ENCODE data around the gene PLOD3.

Gene PLOD3

DNA sequence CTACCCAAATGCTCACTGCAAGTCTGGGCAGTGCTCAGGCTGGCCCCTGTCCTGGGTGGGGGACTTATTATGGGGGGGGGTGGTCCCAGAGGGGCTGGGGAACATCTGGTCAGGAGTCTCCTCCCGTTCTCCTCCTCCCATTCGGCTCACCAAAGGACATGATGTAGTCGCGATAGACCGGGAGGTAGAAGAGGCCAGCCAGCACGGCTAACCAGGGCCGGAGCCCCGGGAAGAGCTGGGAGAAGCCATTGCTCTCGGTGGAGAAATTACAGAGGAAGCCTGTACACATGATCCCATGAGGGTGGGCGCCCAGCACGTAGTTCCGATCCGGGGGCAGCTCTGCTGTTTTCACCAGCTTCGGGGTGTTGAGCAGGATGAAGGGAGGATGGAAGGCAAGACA, 18.9 kb downstream of the PLOD3 start:
- Histone ChIP-seq H3K9ac (ENCODE audit: low read length) (no peak overlapping the region), H3K14ac (ENCODE audit: low read length in 2 of 2) (no peak overlapping the region), H2AFZ (ENCODE audit: low read depth, low read length) (no peak overlapping the region), H3K4me1 (ENCODE audit: control insufficient read depth, insufficient read depth, low read depth, low read length) (peaks cover 15% of the 10 kb centered on the region), H3K27me3 (ENCODE audit: control insufficient read depth in 1 of 2, insufficient read depth in 1 of 2, low read length in 2 of 2) (peaks cover 37 to 54% of the 10 kb centered on the region in 2 experiments), H2BK12ac (ENCODE audit: low read length in 2 of 2) (no peak overlapping the region), H3K79me1 (replicated peaks; ENCODE audit: low read length, poor library complexity, severe bottlenecking) (no peaks in the 10 kb centered on the region), H2AK5ac (ENCODE audit: low read length, severe bottlenecking) (no peak overlapping the region), H3K18ac (ENCODE audit: low read depth in 1 of 2, low read length in 2 of 2) (no peak overlapping the region), H2BK5ac (ENCODE audit: low read depth, low read length, poor library complexity, severe bottlenecking) (no peak overlapping the region), H2BK120ac (ENCODE audit: low read depth, low read length) (no peak overlapping the region), H3K9me3 (ENCODE audit: control insufficient read depth, low read length) (no peaks in the 10 kb centered on the region), H3K23ac (ENCODE audit: low read length in 2 of 2) (no peak overlapping the region), H3K4me3 (ENCODE audit: insufficient read depth in 1 of 2, low read depth in 1 of 2, low read length in 2 of 2) (no peak overlapping the region), H3K4me2 (ENCODE audit: low read length, poor library complexity, severe bottlenecking) (no peak overlapping the region), H4K91ac (ENCODE audit: low read length) (no peak overlapping the region), H3K27ac (ENCODE audit: low read length, poor library complexity, severe bottlenecking) (no peak overlapping the region), H3K4ac (ENCODE audit: low read depth in 1 of 2, low read length in 2 of 2) (no peak overlapping the region), H4K8ac (ENCODE audit: low read length) (no peak overlapping the region), H3K36me3 (ENCODE audit: control insufficient read depth in 1 of 2, insufficient read depth in 2 of 2, low read depth in 1 of 2, low read length in 2 of 2) (no peaks in the 10 kb centered on the region), H2BK15ac (ENCODE audit: low read depth, poor library complexity, severe bottlenecking) (no peak overlapping the region)
- DNase-seq = no peak
- 89% methylated on average over 14 of the region's 14 CpGs for WGBS

DNA sequence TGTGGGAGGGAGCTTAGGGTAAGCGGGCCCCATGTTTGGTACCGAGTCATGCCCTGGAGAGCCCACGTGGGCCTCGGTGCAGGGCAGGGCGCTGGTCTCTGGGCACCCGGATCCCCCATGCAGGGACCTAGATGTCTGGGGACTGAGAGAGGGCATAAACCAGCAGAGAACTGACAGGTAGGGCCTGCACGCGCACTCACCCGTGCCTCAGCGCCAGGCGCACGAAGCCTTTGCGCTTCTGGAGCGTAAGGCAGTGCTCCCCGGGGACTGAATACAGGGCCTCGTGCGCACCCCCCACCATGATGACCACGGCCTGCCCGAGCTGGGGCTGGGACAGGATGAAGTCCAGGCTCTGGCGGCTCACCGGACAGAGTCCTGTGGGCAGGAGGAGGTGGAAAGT, 19.4 kb downstream of the PLOD3 start:
- Histone ChIP-seq H2AK5ac (ENCODE audit: low read length, severe bottlenecking) (no peak overlapping the region), H2AFZ (ENCODE audit: low read depth, low read length) (no peak overlapping the region), H3K14ac (ENCODE audit: low read length in 2 of 2) (no peak overlapping the region), H2BK12ac (ENCODE audit: low read length in 2 of 2) (no peak overlapping the region), H3K79me1 (replicated peaks; ENCODE audit: low read length, poor library complexity, severe bottlenecking) (no peaks in the 10 kb centered on the region), H4K91ac (ENCODE audit: low read length) (no peak overlapping the region), H3K9me3 (ENCODE audit: control insufficient read depth, low read length) (no peaks in the 10 kb centered on the region), H3K23ac (ENCODE audit: low read length in 2 of 2) (no peak overlapping the region), H3K36me3 (ENCODE audit: control insufficient read depth in 1 of 2, insufficient read depth in 2 of 2, low read depth in 1 of 2, low read length in 2 of 2) (no peaks in the 10 kb centered on the region), H3K4me3 (ENCODE audit: insufficient read depth in 1 of 2, low read depth in 1 of 2, low read length in 2 of 2) (no peak overlapping the region), H2BK5ac (ENCODE audit: low read depth, low read length, poor library complexity, severe bottlenecking) (no peak overlapping the region), H3K4ac (ENCODE audit: low read depth in 1 of 2, low read length in 2 of 2) (no peak overlapping the region), H3K27me3 (ENCODE audit: control insufficient read depth in 1 of 2, insufficient read depth in 1 of 2, low read length in 2 of 2) (peaks cover 32 to 49% of the 10 kb centered on the region in 2 experiments), H3K4me1 (ENCODE audit: control insufficient read depth, insufficient read depth, low read depth, low read length) (peaks cover 15% of the 10 kb centered on the region), H3K4me2 (ENCODE audit: low read length, poor library complexity, severe bottlenecking) (no peak overlapping the region), H4K8ac (ENCODE audit: low read length) (no peak overlapping the region), H2BK120ac (ENCODE audit: low read depth, low read length) (no peak overlapping the region), H3K18ac (ENCODE audit: low read depth in 1 of 2, low read length in 2 of 2) (no peak overlapping the region), H3K27ac (ENCODE audit: low read length, poor library complexity, severe bottlenecking) (no peak overlapping the region), H3K9ac (ENCODE audit: low read length) (no peak overlapping the region), H2BK15ac (ENCODE audit: low read depth, poor library complexity, severe bottlenecking) (no peak overlapping the region)
- whole genome bisulfite sequencing = 87% methylated on average over 15 of the region's 21 CpGs
- DNase-seq = no peak

DNA sequence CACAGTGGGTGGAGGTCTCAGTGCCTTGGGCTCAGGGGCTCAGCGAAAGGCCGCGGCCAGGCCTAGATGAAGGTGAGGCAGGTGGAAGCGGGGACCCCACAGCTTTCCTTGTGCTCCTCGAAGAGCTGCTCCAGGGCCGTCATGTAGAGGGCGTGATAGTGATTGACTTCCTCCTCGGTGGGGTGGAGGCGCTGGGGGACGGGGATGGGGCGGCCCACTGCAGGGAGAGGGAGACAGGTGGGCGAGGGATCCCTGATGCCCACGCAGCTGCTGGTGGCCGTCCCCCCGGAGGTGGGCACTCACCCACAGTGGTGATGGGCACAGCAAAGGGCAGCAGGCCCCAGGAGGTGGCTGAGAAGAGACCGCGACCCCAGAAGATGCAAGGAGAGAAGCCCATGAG, 21.5 kb downstream of the PLOD3 start:
- Histone ChIP-seq H3K36me3 (ENCODE audit: control insufficient read depth in 1 of 2, insufficient read depth in 2 of 2, low read depth in 1 of 2, low read length in 2 of 2) (no peaks in the 10 kb centered on the region), H3K27me3 (ENCODE audit: control insufficient read depth in 1 of 2, insufficient read depth in 1 of 2, low read length in 2 of 2) (peaks cover 11 to 28% of the 10 kb centered on the region in 2 experiments), H3K9me3 (ENCODE audit: control insufficient read depth, low read length) (no peaks in the 10 kb centered on the region), H4K8ac (ENCODE audit: low read length) (no peak overlapping the region), H3K18ac (ENCODE audit: low read depth in 1 of 2, low read length in 2 of 2) (no peak overlapping the region), H2BK120ac (ENCODE audit: low read depth, low read length) (no peak overlapping the region), H3K23ac (ENCODE audit: low read length in 2 of 2) (no peak overlapping the region), H3K4me1 (ENCODE audit: control insufficient read depth, insufficient read depth, low read depth, low read length) (peaks cover 4% of the 10 kb centered on the region), H3K4ac (ENCODE audit: low read depth in 1 of 2, low read length in 2 of 2) (no peak overlapping the region), H3K4me2 (ENCODE audit: low read length, poor library complexity, severe bottlenecking) (no peak overlapping the region), H2BK12ac (ENCODE audit: low read length in 2 of 2) (no peak overlapping the region), H3K27ac (ENCODE audit: low read length, poor library complexity, severe bottlenecking) (no peak overlapping the region), H2AFZ (ENCODE audit: low read depth, low read length) (no peak overlapping the region), H2BK5ac (ENCODE audit: low read depth, low read length, poor library complexity, severe bottlenecking) (no peak overlapping the region), H3K14ac (ENCODE audit: low read length in 2 of 2) (no peak overlapping the region), H2BK15ac (ENCODE audit: low read depth, poor library complexity, severe bottlenecking) (no peak overlapping the region), H3K9ac (ENCODE audit: low read length) (no peak overlapping the region), H3K4me3 (ENCODE audit: insufficient read depth in 1 of 2, low read depth in 1 of 2, low read length in 2 of 2) (no peak overlapping the region), H4K91ac (ENCODE audit: low read length) (no peak overlapping the region), H2AK5ac (ENCODE audit: low read length, severe bottlenecking) (no peak overlapping the region), H3K79me1 (replicated peaks; ENCODE audit: low read length, poor library complexity, severe bottlenecking) (no peaks in the 10 kb centered on the region)
- no peak for DNase-seq
- WGBS = 92% methylated on average over 17 of the region's 17 CpGs

DNA sequence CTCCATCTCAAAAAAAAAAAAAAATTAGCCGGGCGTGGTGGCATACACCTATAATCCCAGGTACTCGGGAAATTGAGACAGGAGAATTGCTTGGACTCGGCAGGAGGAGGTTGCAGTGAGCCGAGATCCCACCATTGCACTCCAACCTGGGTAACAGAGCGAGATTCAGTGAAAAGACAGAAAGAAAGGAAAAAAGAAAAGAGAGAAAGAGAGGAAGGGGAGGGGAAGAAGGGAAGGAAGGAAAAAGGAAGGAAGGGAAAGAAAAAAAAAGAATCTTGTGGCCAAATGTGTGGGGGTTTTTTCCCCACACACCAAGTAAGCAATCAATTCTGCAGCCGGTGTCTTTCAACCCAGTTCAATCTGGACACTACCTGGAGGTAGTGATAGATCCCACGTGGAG, 28.3 kb downstream of the PLOD3 start:
- Histone ChIP-seq H2BK120ac (ENCODE audit: low read depth, low read length) (no peak overlapping the region), H3K14ac (ENCODE audit: low read length in 2 of 2) (no peak overlapping the region), H4K8ac (ENCODE audit: low read length) (no peak overlapping the region), H3K9ac (ENCODE audit: low read length) (no peak overlapping the region), H3K18ac (ENCODE audit: low read depth in 1 of 2, low read length in 2 of 2) (no peak overlapping the region), H2AFZ (ENCODE audit: low read depth, low read length) (no peak overlapping the region), H3K36me3 (ENCODE audit: control insufficient read depth in 1 of 2, insufficient read depth in 2 of 2, low read depth in 1 of 2, low read length in 2 of 2) (no peaks in the 10 kb centered on the region), H3K4me2 (ENCODE audit: low read length, poor library complexity, severe bottlenecking) (no peak overlapping the region), H3K4me3 (ENCODE audit: insufficient read depth in 1 of 2, low read depth in 1 of 2, low read length in 2 of 2) (no peak overlapping the region), H3K79me1 (replicated peaks; ENCODE audit: low read length, poor library complexity, severe bottlenecking) (no peaks in the 10 kb centered on the region), H2AK5ac (ENCODE audit: low read length, severe bottlenecking) (no peak overlapping the region), H2BK15ac (ENCODE audit: low read depth, poor library complexity, severe bottlenecking) (no peak overlapping the region), H2BK5ac (ENCODE audit: low read depth, low read length, poor library complexity, severe bottlenecking) (no peak overlapping the region), H2BK12ac (ENCODE audit: low read length in 2 of 2) (no peak overlapping the region), H3K27ac (ENCODE audit: low read length, poor library complexity, severe bottlenecking) (no peak overlapping the region), H3K23ac (ENCODE audit: low read length in 2 of 2) (no peak overlapping the region), H4K91ac (ENCODE audit: low read length) (no peak overlapping the region), H3K4ac (ENCODE audit: low read depth in 1 of 2, low read length in 2 of 2) (no peak overlapping the region), H3K27me3 (ENCODE audit: control insufficient read depth in 1 of 2, insufficient read depth in 1 of 2, low read length in 2 of 2) (no peaks in the 10 kb centered on the region), H3K4me1 (ENCODE audit: control insufficient read depth, insufficient read depth, low read depth, low read length) (peaks cover 1% of the 10 kb centered on the region), H3K9me3 (ENCODE audit: control insufficient read depth, low read length) (no peaks in the 10 kb centered on the region)
- no peak for DNase-seq
- WGBS = 89% methylated on average over 8 of the region's 8 CpGs

Data from mesenchymal stem cell (in vitro differentiated cells and primary cell).